ENCODE measurements around the gene TPD52L2. TPM values are rescaled to one million over a fixed set of nuclear protein-coding genes. Genes with fewer than 3 reads are reported as not detected.

The TPD52L2 gene
- total RNA-seq, 1 donor from 2014 or later: 112 TPM

DNA sequence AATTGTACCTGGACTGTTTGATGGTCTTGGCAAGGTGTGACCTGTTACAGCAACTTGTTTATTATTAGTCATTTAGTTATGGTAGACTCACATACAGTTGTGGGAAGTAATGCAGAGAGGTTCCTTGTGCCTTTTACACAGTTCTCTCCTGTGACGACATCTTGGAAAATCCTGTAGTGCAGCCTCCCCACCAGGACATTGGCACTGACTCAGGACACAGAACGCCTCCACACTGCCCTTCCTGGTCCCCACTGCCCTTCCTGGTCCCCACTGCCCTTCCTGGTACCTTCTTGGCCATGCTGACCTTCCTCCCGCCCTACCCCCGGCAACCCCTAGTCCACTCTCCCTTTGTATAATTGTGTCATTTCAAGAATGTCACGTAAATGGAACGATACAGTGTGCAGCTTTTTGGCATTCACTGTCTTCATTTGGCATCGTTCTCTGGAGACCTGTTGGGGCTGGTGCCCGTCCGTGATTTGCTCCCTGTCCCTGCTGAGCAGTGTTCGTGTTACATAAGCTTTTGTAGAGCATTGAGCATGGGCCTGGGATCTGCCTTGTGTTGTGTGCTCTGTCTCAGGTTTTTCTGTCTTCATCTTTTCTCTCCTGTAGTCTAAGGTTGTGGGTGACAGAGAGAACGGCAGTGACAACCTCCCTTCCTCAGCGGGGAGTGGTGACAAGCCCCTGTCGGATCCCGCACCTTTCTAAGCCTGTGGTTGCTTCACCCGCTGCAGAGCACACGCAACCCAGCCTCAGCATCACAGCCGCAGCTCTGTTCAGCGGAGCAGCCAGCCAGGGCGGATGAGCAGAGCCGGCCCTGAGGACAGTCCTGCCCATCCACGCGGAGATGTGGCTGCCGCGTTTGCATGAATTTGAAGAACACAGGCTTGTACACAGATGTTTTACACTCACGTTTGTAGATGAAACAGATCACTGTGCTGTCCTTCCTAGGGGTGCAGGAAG lies 24.5 kb downstream of the TPD52L2 start:
- DNase-seq (ENCODE audit: low read depth): no peak
- no peak overlapping the region for H3K4me3 ChIP-seq (ENCODE audit: low read depth, low read length)
- TF ChIP-seq, protein P1, sequence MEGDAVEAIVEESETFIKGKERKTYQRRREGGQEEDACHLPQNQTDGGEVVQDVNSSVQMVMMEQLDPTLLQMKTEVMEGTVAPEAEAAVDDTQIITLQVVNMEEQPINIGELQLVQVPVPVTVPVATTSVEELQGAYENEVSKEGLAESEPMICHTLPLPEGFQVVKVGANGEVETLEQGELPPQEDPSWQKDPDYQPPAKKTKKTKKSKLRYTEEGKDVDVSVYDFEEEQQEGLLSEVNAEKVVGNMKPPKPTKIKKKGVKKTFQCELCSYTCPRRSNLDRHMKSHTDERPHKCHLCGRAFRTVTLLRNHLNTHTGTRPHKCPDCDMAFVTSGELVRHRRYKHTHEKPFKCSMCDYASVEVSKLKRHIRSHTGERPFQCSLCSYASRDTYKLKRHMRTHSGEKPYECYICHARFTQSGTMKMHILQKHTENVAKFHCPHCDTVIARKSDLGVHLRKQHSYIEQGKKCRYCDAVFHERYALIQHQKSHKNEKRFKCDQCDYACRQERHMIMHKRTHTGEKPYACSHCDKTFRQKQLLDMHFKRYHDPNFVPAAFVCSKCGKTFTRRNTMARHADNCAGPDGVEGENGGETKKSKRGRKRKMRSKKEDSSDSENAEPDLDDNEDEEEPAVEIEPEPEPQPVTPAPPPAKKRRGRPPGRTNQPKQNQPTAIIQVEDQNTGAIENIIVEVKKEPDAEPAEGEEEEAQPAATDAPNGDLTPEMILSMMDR (conservative IDR thresholded peaks at IDR 0.05; ENCODE audit: low read depth, low read length): no peak

DNA sequence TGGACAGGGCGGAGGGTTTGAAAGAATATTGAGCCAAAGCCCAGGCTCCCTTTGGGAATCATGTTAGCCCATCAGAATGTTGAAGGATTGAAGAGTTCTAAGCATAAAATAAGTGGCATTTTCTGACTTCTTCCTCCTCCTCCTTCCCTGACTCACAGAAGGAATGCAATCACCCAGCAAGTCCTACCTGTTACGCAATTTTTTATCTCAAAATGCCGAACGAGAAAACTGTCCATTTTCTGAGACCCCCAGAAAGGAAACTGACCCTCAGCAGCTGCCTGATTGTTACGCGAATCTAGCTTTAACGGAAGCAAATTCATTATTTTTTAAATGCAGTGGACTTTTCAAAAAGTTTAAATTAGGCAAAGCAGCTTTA lies 25.1 kb downstream of the TPD52L2 start:
- no peak overlapping the region for H3K4me3 ChIP-seq (ENCODE audit: low read depth, low read length)
- TF ChIP-seq, protein P1 (conservative IDR thresholded peaks at IDR 0.05; ENCODE audit: low read depth, low read length): no peak
- no peak for DNase-seq (ENCODE audit: low read depth)

DNA sequence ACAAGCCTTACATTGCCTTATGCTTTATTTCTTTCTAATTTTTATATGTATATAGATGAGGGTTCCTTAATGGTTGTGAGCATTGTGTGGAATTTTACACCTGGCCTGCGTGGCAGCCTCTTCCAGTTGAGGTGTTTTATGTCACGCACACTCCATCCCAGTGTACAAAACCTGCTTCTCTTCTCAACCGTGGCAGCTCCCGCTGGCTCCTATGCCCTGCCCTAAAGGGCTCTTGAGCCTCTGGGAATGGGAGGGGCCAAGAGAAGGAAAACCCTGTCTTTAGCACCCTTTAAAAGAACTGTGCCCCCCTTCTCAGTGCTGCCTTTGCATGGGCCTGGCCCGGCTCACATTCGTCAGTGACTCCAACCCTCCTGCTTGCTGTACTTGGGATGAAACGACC lies 25.5 kb downstream of the TPD52L2 start:
- no peak for DNase-seq (ENCODE audit: low read depth)
- H3K4me3 ChIP-seq (ENCODE audit: low read depth, low read length): no peak overlapping the region
- TF ChIP-seq, protein P1 (conservative IDR thresholded peaks at IDR 0.05; ENCODE audit: low read depth, low read length): no peak

DNA sequence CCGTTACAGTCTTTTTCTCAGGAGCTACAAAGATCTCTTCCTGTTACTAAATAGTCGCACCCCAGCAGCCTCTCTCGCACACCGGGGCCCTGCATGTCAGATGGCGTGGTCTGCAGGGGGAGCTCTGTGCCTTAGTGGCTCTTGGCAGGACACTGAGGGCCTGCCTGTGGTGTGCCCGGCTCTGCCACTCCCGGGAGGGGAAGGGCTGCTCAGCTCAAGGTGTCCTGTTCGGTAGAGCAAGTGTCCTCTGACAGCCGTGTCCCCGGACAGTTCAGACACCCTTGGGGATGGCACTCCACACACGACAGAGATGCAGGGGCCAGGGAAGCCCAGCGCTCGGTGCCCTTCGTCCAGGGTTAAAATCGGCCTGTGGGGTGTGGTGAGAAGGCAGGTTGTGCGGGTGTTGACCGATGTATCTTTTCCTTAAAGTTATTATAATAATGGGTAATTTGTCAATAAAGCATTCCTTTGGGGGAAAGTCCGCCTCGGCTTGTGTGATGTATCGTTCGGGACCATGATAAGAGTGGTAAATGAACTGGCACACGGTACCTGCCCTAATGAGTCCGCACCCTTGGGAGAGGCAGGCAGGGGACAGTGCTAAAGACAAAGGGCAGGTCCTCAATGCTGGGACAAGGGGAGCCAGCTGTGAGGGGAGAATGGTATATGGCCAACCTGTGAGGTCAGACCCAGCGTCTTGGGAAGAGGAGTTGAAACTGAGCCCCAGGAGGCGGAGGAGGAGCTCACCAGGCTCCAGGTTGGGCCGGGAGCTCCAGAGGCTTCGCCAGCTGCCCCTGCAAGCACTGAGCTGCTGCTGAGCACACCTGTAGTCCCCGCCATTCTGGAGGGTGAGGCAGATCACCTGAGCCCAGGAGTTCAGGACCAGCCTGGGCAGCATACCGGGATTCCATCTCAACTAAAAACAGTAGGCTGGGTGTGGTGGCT lies 26.3 kb downstream of the TPD52L2 start:
- TF ChIP-seq, protein P1 (conservative IDR thresholded peaks at IDR 0.05; ENCODE audit: low read depth, low read length): no peak
- no peak overlapping the region for H3K4me3 ChIP-seq (ENCODE audit: low read depth, low read length)
- DNase-seq (ENCODE audit: low read depth): no peak

DNA sequence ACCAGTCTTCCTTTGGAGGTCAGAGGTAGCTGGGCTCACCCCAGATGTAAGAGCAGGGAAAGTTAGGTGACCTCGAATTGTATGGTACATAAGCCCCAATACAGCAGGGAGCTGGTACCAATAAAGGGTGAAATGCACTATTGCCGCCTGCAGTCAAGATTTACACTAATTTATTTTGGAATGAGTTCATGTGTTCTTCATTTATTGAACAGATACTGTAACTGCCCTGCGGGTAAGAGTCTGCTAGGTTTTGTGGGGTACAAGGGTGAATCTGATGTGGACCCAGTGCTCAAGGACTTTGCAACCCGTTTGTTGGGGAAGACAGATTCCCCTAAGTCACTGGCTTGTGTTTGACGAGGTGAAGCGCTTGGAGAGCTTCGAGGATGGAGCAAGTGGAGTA lies 27.3 kb downstream of the TPD52L2 start:
- DNase-seq (ENCODE audit: low read depth): no peak
- no peak overlapping the region for H3K4me3 ChIP-seq (ENCODE audit: low read depth, low read length)
- TF ChIP-seq, protein P1 (conservative IDR thresholded peaks at IDR 0.05; ENCODE audit: low read depth, low read length): no peak

DNA sequence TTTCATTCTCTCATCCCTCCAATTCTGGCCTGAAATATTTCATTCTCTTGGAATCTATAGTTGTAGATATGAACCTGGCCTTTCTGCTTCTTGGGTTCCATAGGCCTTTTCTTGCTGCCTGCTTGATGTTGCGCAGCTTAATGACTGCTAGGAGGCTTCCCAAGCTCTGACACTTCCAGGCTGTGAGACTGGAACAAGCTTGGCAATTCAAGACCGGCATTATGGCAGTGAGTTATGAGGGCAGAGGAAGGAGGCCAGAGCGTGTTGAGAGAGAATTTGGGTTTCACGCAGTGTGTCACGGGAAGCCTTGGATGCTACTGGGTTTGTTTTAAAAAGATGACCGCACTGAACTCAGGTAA lies 28.9 kb downstream of the TPD52L2 start:
- peak overlapping the region; percentile 52 for H3K4me3 ChIP-seq (ENCODE audit: low read depth, low read length)
- DNase-seq (ENCODE audit: low read depth): no peak
- TF ChIP-seq, protein P1 (conservative IDR thresholded peaks at IDR 0.05; ENCODE audit: low read depth, low read length): no peak
